H9 (cell line): ENCODE measurements around the gene BICD1. TPM values are rescaled to one million over a fixed set of nuclear protein-coding genes. Genes with fewer than 3 reads are reported as not detected.

ENCODE experiments used
- DNase-seq: peaks from one replicate; pipeline ENCODE4 v3.0.0-alpha.2; 2017
- H2AFZ ChIP-seq: one replicate; pipeline ENCODE4 v1.6.1; 2013; ENCODE audit warnings: mild to moderate bottlenecking, low read length, control low read depth, moderate library complexity
- H2AK5ac ChIP-seq: 2 replicates; pipeline ENCODE4 v1.6.1; 2013; ENCODE audit warnings: low read length, control low read depth, mixed read lengths; ENCODE audit not compliant: insufficient read length
- H2BK120ac ChIP-seq: one replicate; pipeline ENCODE4 v1.6.1; 2013; ENCODE audit warnings: low read depth, mild to moderate bottlenecking, low read length, control low read depth, inconsistent platforms; ENCODE audit not compliant: poor library complexity, severe bottlenecking
- H2BK12ac ChIP-seq: 2 replicates; pipeline ENCODE4 v1.6.1; 2013; ENCODE audit warnings: low read length, control low read depth, mixed read lengths, low read depth; ENCODE audit not compliant: insufficient read length
- H2BK15ac ChIP-seq: 2 replicates; pipeline ENCODE4 v1.6.1; 2013; ENCODE audit warnings: low read depth, low read length, control low read depth
- H2BK20ac ChIP-seq: one replicate; pipeline ENCODE4 v1.6.1; 2013; ENCODE audit warnings: low read depth, mild to moderate bottlenecking, low read length, control low read depth, inconsistent platforms; ENCODE audit not compliant: poor library complexity, severe bottlenecking
- H2BK5ac ChIP-seq: 2 replicates; pipeline ENCODE4 v1.6.1; 2013; ENCODE audit warnings: low read length, control low read depth, mixed read lengths; ENCODE audit not compliant: insufficient read length
- H3K14ac ChIP-seq: 2 replicates; pipeline ENCODE4 v1.6.1; 2013; ENCODE audit warnings: low read length, control low read depth; ENCODE audit not compliant: insufficient read depth
- H3K18ac ChIP-seq: 2 replicates; pipeline ENCODE4 v1.6.1; 2013; ENCODE audit warnings: low read depth, mild to moderate bottlenecking, mixed read lengths, low read length, control low read depth; ENCODE audit not compliant: insufficient read length
- H3K23ac ChIP-seq: 2 replicates; pipeline ENCODE4 v1.6.1; 2013; ENCODE audit warnings: low read length, control low read depth, mixed read lengths, low read depth; ENCODE audit not compliant: insufficient read length
- H3K23me2 ChIP-seq: 2 replicates; pipeline ENCODE4 v1.6.1; 2013; ENCODE audit warnings: low read depth, mild to moderate bottlenecking, mixed read lengths, low read length, control low read depth; ENCODE audit not compliant: insufficient read length, poor library complexity, severe bottlenecking
- H3K27ac ChIP-seq: 2 replicates; pipeline ENCODE4 v1.5.1; 2013; ENCODE audit warnings: low read length, control low read depth, mixed read lengths, low read depth; ENCODE audit not compliant: insufficient read length
- H3K27me3 ChIP-seq: 2 replicates; pipeline ENCODE4 v1.6.1; 2013; ENCODE audit warnings: low read length, control low read depth, inconsistent platforms; ENCODE audit not compliant: insufficient read depth
- H3K4ac ChIP-seq: 2 replicates; pipeline ENCODE4 v1.6.1; 2013; ENCODE audit warnings: low read depth, mild to moderate bottlenecking, control low read depth, inconsistent platforms, low read length, moderate library complexity
- H3K4me1 ChIP-seq: 2 replicates; pipeline ENCODE4 v1.6.1; 2013; ENCODE audit warnings: low read length, control low read depth, inconsistent platforms; ENCODE audit not compliant: insufficient read depth
- H3K4me2 ChIP-seq: 2 replicates; pipeline ENCODE4 v1.6.1; 2013; ENCODE audit warnings: low read length, control low read depth, mixed read lengths; ENCODE audit not compliant: insufficient read length, insufficient read depth
- H3K56ac ChIP-seq: 2 replicates; pipeline ENCODE4 v1.6.1; 2013; ENCODE audit warnings: low read depth, mild to moderate bottlenecking, mixed read lengths, low read length, control low read depth; ENCODE audit not compliant: insufficient read length
- H3K79me1 ChIP-seq: 2 replicates; pipeline ENCODE4 v1.6.1; 2013; ENCODE audit warnings: low read depth, mild to moderate bottlenecking, moderate library complexity, low read length, control low read depth, inconsistent platforms; ENCODE audit not compliant: insufficient read depth, poor library complexity, severe bottlenecking
- H3K79me2 ChIP-seq: 2 replicates; pipeline ENCODE4 v1.6.1; 2013; ENCODE audit warnings: low read length, control low read depth, inconsistent platforms; ENCODE audit not compliant: insufficient read depth
- H3K9ac ChIP-seq: 2 replicates; pipeline ENCODE4 v1.6.1; 2013; ENCODE audit warnings: low read length, control low read depth, mixed read lengths; ENCODE audit not compliant: insufficient read length; ENCODE audit errors: extremely low read depth
- H3K9me3 ChIP-seq: one replicate; pipeline ENCODE4 v1.6.1; 2013; ENCODE audit warnings: low read depth, low read length, inconsistent platforms; ENCODE audit not compliant: control insufficient read depth
- H3T11ph ChIP-seq: one replicate; pipeline ENCODE4 v1.6.1; 2013; ENCODE audit warnings: mild to moderate bottlenecking, low read length, control low read depth, inconsistent platforms
- H4K20me1 ChIP-seq: one replicate; pipeline ENCODE4 v1.6.1; 2013; ENCODE audit not compliant: control insufficient read depth, insufficient read length, insufficient read depth
- H4K5ac ChIP-seq: 2 replicates; pipeline ENCODE4 v1.6.1; 2013; ENCODE audit warnings: low read depth, mild to moderate bottlenecking, mixed read lengths, low read length, control low read depth; ENCODE audit not compliant: insufficient read length
- H4K8ac ChIP-seq: replicated peaks from 2 replicates; pipeline ENCODE4 v1.6.1; 2013; ENCODE audit warnings: low read length, control low read depth, mixed read lengths, low read depth; ENCODE audit not compliant: insufficient read length
- H4K91ac ChIP-seq: 2 replicates; pipeline ENCODE4 v1.6.1; 2013; ENCODE audit warnings: low read depth, mild to moderate bottlenecking, moderate library complexity, mixed read lengths, low read length, control low read depth; ENCODE audit not compliant: insufficient read length
- H3K27ac Mint-ChIP-seq, 3 experiments: 2 replicates in 2 of 3; 3 replicates in 1 of 3; pipeline ENCODE4 v1.8.0; 2020 to 2021; ENCODE audit warnings: mixed read lengths in 3 of 3, mild to moderate bottlenecking in 1 of 3, moderate library complexity in 1 of 3
- H3K27me3 Mint-ChIP-seq: 2 replicates; pipeline ENCODE4 v1.8.0; 2021; ENCODE audit warnings: low read depth, mild to moderate bottlenecking, moderate library complexity, mixed read lengths
- H3K36me3 Mint-ChIP-seq, 3 experiments: 2 replicates in 2 of 3; 3 replicates in 1 of 3; pipeline ENCODE4 v1.8.0; 2020 to 2021; ENCODE audit warnings: low read depth in 3 of 3, mixed read lengths in 3 of 3; ENCODE audit not compliant: insufficient read depth in 1 of 3
- H3K4me1 Mint-ChIP-seq, 2 experiments: 2 replicates each; pipeline ENCODE4 v1.8.0; 2020; ENCODE audit warnings: mixed read lengths in 2 of 2
- H3K4me3 Mint-ChIP-seq, 2 experiments: 2 replicates in 1 of 2; 3 replicates in 1 of 2; pipeline ENCODE4 v1.8.0; 2020 to 2021; ENCODE audit warnings: mild to moderate bottlenecking in 2 of 2, mixed read lengths in 2 of 2, moderate library complexity in 1 of 2
- H3K9me3 Mint-ChIP-seq, 2 experiments: 2 replicates in 1 of 2; 3 replicates in 1 of 2; pipeline ENCODE4 v1.8.0; 2020; ENCODE audit warnings: mild to moderate bottlenecking in 2 of 2, mixed read lengths in 2 of 2, moderate library complexity in 1 of 2
- WGBS: extraction: QIAGEN DNeasy Blood & Tissue Kit; methylation state at CpG from one replicate; pipeline ENCODE4 v1.1.7; 2013; ENCODE audit warnings: missing lambda C conversion rate, low lambda C conversion rate, mixed read lengths; ENCODE audit not compliant: insufficient read length; ENCODE audit errors: extremely low coverage; 5-methylcytosine and 5-hydroxymethylcytosine counted together
- total RNA-seq: library from RNA; stranded (reverse); gene quantifications from 2 replicates; pipeline ENCODE4 v1.2.1, GENCODE V29; 2021
- TF ChIP-seq, protein P1 (sequence below): fragments of 200-600 bp; sonication (generic); conservative IDR thresholded peaks from 3 replicates; pipeline ENCODE4 v1.8.0; 2021; ENCODE audit warnings: antibody characterized with exemption, mild to moderate bottlenecking

BICD1 gene
- total RNA-seq, 1 experiment from 2014 or later = 134 TPM

- no CpG with 5 or more reads among the region's 5 CpGs for WGBS
- no peak overlapping the region for H2BK120ac ChIP-seq
- no peaks in the 10 kb centered on the region; a peak in 1 of 5 replicates for H3K9me3 Mint-ChIP-seq
Observed at GRCh38 chr12:32083489-32083888, 23.2 kb upstream of the BICD1 start.

More at GRCh38 chr12:32083489-32083888, 23.2 kb upstream of the BICD1 start:
- Histone ChIP-seq H4K20me1 (no peaks in the 10 kb centered on the region), H2BK15ac (no peak overlapping the region), H2AFZ (no peak overlapping the region), H3K27me3 (no peaks in the 10 kb centered on the region), H3K23me2 (no peaks in the 10 kb centered on the region), H3K9ac (no peak overlapping the region), H2BK20ac (no peak overlapping the region), H3K56ac (no peak overlapping the region), H3K18ac (no peak overlapping the region), H3K27ac (no peak overlapping the region), H3K79me2 (no peaks in the 10 kb centered on the region), H3K14ac (no peak overlapping the region), H3K4ac (no peak overlapping the region), H3K4me2 (no peak overlapping the region), H2AK5ac (no peak overlapping the region), H3K9me3 (no peaks in the 10 kb centered on the region), H4K5ac (no peak overlapping the region), H4K91ac (no peak overlapping the region), H3K79me1 (no peaks in the 10 kb centered on the region), H3K4me1 (no peaks in the 10 kb centered on the region; the same call in 1 of the 2 replicates), H4K8ac (no peak overlapping the region), H2BK12ac (no peak overlapping the region), H2BK5ac (no peak overlapping the region), H3T11ph (no peak overlapping the region), H3K23ac (no peak overlapping the region)
- no peak for DNase-seq
- TF ChIP-seq, protein P1, sequence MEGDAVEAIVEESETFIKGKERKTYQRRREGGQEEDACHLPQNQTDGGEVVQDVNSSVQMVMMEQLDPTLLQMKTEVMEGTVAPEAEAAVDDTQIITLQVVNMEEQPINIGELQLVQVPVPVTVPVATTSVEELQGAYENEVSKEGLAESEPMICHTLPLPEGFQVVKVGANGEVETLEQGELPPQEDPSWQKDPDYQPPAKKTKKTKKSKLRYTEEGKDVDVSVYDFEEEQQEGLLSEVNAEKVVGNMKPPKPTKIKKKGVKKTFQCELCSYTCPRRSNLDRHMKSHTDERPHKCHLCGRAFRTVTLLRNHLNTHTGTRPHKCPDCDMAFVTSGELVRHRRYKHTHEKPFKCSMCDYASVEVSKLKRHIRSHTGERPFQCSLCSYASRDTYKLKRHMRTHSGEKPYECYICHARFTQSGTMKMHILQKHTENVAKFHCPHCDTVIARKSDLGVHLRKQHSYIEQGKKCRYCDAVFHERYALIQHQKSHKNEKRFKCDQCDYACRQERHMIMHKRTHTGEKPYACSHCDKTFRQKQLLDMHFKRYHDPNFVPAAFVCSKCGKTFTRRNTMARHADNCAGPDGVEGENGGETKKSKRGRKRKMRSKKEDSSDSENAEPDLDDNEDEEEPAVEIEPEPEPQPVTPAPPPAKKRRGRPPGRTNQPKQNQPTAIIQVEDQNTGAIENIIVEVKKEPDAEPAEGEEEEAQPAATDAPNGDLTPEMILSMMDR = no peak
- Mint-ChIP-seq H3K27ac (no peak overlapping the region), H3K27me3 (no peaks in the 10 kb centered on the region), H3K4me1 (peaks cover 21 to 23% of the 10 kb centered on the region in 2 experiments), H3K36me3 (peaks cover 0 to 11% (median 0%) of the 10 kb centered on the region in 3 experiments; a peak in 2 of 7 replicates), H3K4me3 (no peak overlapping the region)
